K562 (cell line): ENCODE data around the gene CCDC148. TPM values are rescaled to one million over a fixed set of nuclear protein-coding genes. Genes with fewer than 3 reads are reported as not detected.

Experiments
- ATAC-seq: fragments of 200-7000 bp; cut with Tn5 transposase; 3 replicates; pipeline ENCODE4 v1.9.1; 2020; ENCODE audit warnings: moderate library complexity
- BruUV-seq: library from RNA; stranded (reverse); fragments of 400-500 nt; replicated peaks from 2 replicates; lab custom pipeline; 2021; lab: Mats Ljungman, UMichigan
- CTCF ChIA-PET: fragments of 300-600 bp; formaldehyde crosslinking; extraction: SDS; loops from one replicate; lab custom pipeline; 2021; ENCODE audit warnings: low intra/inter-chr PET ratio; lab: Yijun Ruan, JAX
- POLR2A ChIA-PET: fragments of 300-600, 350-650 bp; sonication (Branson Sonifier 250); formaldehyde crosslinking; extraction: SDS; loops from one replicate; lab custom pipeline; 2021; ENCODE audit warnings: antibody characterized with exemption, inconsistent platforms; lab: Yijun Ruan, JAX
- DNase-seq, 4 experiments: peaks; one replicate each; pipeline versions ENCODE4 v3.0.0 to v3.0.0-alpha.2; 2011 to 2018; ENCODE audit warnings: low spot score in 3 of 4, mixed read lengths in 3 of 4; ENCODE audit errors: extremely low read depth in 1 of 4
- FAIRE-seq: peaks from 2 replicates; lab custom pipeline; 2011; peaks lifted over from hg19 to GRCh38; lab: Jason Lieb, UNC
- H2AFZ ChIP-seq: 2 replicates; pipeline ENCODE4 v1.6.0; 2011; ENCODE audit warnings: low read depth, low read length, control low read depth, inconsistent platforms
- H3K27ac ChIP-seq: fragments of 200-600 bp; 3 replicates; pipeline ENCODE4 v1.8.0; 2011; ENCODE audit warnings: low read depth, mild to moderate bottlenecking, control low read depth, inconsistent platforms, low read length, moderate library complexity, mixed read lengths; ENCODE audit errors: extremely low read depth
- H3K27me3 ChIP-seq, 2 experiments: fragments of 300-600 bp in 1 of 2; 2 replicates in 1 of 2; 3 replicates in 1 of 2; pipeline versions ENCODE4 v1.6.0 to v1.8.0; 2011; ENCODE audit warnings: inconsistent platforms in 2 of 2, low read length in 2 of 2, mild to moderate bottlenecking in 1 of 2, mixed read lengths in 1 of 2, moderate library complexity in 1 of 2; ENCODE audit not compliant: control insufficient read depth in 2 of 2, insufficient read depth in 2 of 2
- H3K36me3 ChIP-seq: fragments of 300-600 bp; 3 replicates; pipeline ENCODE4 v1.8.0; 2011; ENCODE audit warnings: mild to moderate bottlenecking, low read length, inconsistent platforms; ENCODE audit not compliant: control insufficient read depth, insufficient read depth
- H3K4me1 ChIP-seq, 2 experiments: fragments of 200-600 bp in 1 of 2; replicated peaks in 1 of 2; 2 replicates in 1 of 2; 3 replicates in 1 of 2; pipeline versions ENCODE4 v1.5.1 to v1.8.0; 2011; ENCODE audit warnings: inconsistent platforms in 2 of 2, low read length in 2 of 2, mild to moderate bottlenecking in 1 of 2, mixed read lengths in 1 of 2, moderate library complexity in 1 of 2; ENCODE audit not compliant: control insufficient read depth in 2 of 2, insufficient read depth in 2 of 2
- H3K4me2 ChIP-seq: 2 replicates; pipeline ENCODE4 v1.6.1; 2011; ENCODE audit warnings: low read length, control low read depth, inconsistent platforms, mixed read lengths; ENCODE audit not compliant: insufficient read depth
- H3K4me3 ChIP-seq: fragments of 200-600 bp; sonication (generic), shearing (Covaris generic); 2 replicates; pipeline ENCODE4 v1.5.1; 2016; ENCODE audit warnings: control low read depth, inconsistent platforms
- H3K79me2 ChIP-seq: fragments of 200-600 bp; 3 replicates; pipeline ENCODE4 v1.8.0; 2011; ENCODE audit warnings: low read length, inconsistent platforms; ENCODE audit not compliant: control insufficient read depth, insufficient read depth
- H3K9ac ChIP-seq, 2 experiments: 2 replicates each; pipeline versions ENCODE4 v1.6.0 to v1.6.1; 2011; ENCODE audit warnings: low read depth in 2 of 2, low read length in 2 of 2, control low read depth in 1 of 2, inconsistent platforms in 1 of 2, mild to moderate bottlenecking in 1 of 2, mixed read lengths in 1 of 2; ENCODE audit not compliant: insufficient read depth in 1 of 2
- H3K9me1 ChIP-seq: one replicate; pipeline ENCODE4 v1.6.0; 2011; ENCODE audit warnings: inconsistent platforms, mild to moderate bottlenecking, low read length, moderate library complexity; ENCODE audit not compliant: control insufficient read depth, insufficient read depth
- H3K9me3 ChIP-seq: replicated peaks from 2 replicates; pipeline ENCODE4 v1.5.1; 2011; ENCODE audit warnings: low read depth, low read length, inconsistent platforms; ENCODE audit not compliant: control insufficient read depth, insufficient read depth
- H4K20me1 ChIP-seq: replicated peaks from 2 replicates; pipeline ENCODE4 v1.6.1; 2011; ENCODE audit warnings: low read length, inconsistent platforms, mixed read lengths; ENCODE audit not compliant: control insufficient read depth, insufficient read depth
- CAMTA2 ChIP-seq: fragments of 250-450 bp; sonication (Bioruptor Pico); conservative IDR thresholded peaks from 2 replicates; pipeline ENCODE4 v1.5.1; 2022
- CBX2 ChIP-seq: fragments of 200-600 bp; sonication (generic); IDR thresholded peaks from one replicate; pipeline ENCODE4 v1.6.1; 2012; ENCODE audit warnings: mild to moderate bottlenecking, low read length, inconsistent platforms; ENCODE audit not compliant: insufficient read depth, poor library complexity, severe bottlenecking
- PATZ1 ChIP-seq: fragments of 250-450 bp; sonication (Bioruptor Pico); IDR thresholded peaks from 2 replicates; pipeline ENCODE4 v1.5.0; 2020; ENCODE audit warnings: mild to moderate bottlenecking, borderline replicate concordance
- PKNOX1 ChIP-seq: fragments of 450-650 bp; IDR thresholded peaks from 2 replicates; pipeline ENCODE4 v1.6.1; 2016
- POLR2G ChIP-seq: fragments of 200-400 bp; formaldehyde crosslinking; IDR thresholded peaks from 2 replicates; pipeline ENCODE4 v1.6.1; 2017; ENCODE audit warnings: low read depth, mild to moderate bottlenecking, antibody characterized with exemption, low read length, moderate library complexity
- RCOR1 ChIP-seq, 2 experiments: IDR thresholded peaks; 2 replicates each; pipeline ENCODE4 v1.6.1; 2012; ENCODE audit warnings: low read depth in 2 of 2, low read length in 2 of 2, borderline replicate concordance in 1 of 2, improper control_type of control experiment in 1 of 2
- ZBED1 ChIP-seq: IDR thresholded peaks from 2 replicates; pipeline ENCODE4 v1.6.1; 2014
- WGBS: fragments of 100-300 bp; shearing (Covaris generic); methylation state at CpG from one replicate; pipeline ENCODE4 v1.1.6; 2016; ENCODE audit warnings: low coverage, mixed read lengths; ENCODE audit not compliant: insufficient coverage; ENCODE audit errors: missing lambda C conversion rate; 5-methylcytosine and 5-hydroxymethylcytosine counted together
- in situ Hi-C: fragments of 300-500 bp; cut with MboI; formaldehyde crosslinking; loops from 4 replicates; pipeline ENCODE4 v1.15.0; 2018; ENCODE audit warnings: inconsistent platforms, mixed read lengths
- intact Hi-C: fragments of 100-400 bp; cut with micrococcal nuclease; formaldehyde crosslinking; loops from 2 replicates; pipeline ENCODE4 v1.14.2; 2022
- polyA plus RNA-seq, 8 experiments: library from polyadenylated mRNA; depleted of rRNA in 4 of 8; stranded (reverse) in 5 of 8; unstranded in 3 of 8; fragments of >200 nt; fragmentation: Nextera tagmentation in 2 of 8; fragmentation: Illumina TruSeq in 1 of 8; extraction: Ambion mirVana in 2 of 8; extraction: Trizol in 1 of 8; gene quantifications; 2 replicates each; pipeline versions ENCODE4 v1.2.1 to v1.2.3, GENCODE V29; 2011 to 2014; ENCODE audit warnings: inconsistent platforms in 1 of 8, missing spikeins in 1 of 8
- total RNA-seq, 7 experiments: library from RNA; depleted of rRNA in 6 of 7; stranded (reverse); fragments of >200 nt in 6 of 7; fragmentation: Illumina TruSeq in 2 of 7; extraction: Trizol in 2 of 7; gene quantifications; 2 replicates each; pipeline versions ENCODE4 v1.2.1 to v1.2.3, GENCODE V29; 2011 to 2021; ENCODE audit warnings: low replicate concordance in 1 of 7

CCDC148 gene
- total and polyA plus RNA-seq, 9 of the 15 experiments (the other 6 are each of a cell fraction or from before 2014, with no cell fraction given): 0.10 to 1.4 (median 0.65) TPM

DNA sequence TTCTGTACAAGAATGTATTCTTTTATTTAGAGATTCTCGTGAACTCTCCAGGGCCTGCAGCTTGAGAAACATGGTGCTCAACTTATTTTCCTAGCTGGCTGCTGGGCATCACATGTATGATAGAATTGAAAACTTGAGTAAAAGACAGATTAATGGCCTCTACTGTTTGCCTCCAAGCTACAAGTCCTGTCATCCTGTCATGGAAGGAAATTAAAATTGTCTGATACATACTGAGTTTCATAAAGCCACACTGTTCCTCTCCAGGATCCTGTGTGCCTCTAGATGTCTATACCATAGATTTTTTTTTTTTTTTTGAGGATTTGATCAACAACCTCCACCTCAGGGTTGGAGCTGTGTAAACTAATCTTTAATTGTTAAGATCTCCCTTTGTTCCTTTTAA, 316.4 kb downstream of the CCDC148 start:
- no peaks in the 10 kb centered on the region for H4K20me1 ChIP-seq
- WGBS: 17% methylated on average over 1 of the region's 1 CpG
- TF ChIP-seq PATZ1 (no peak), POLR2G (no peak), ZBED1 (no peak), CAMTA2 (no peak), PKNOX1 (no peak), CBX2 (no peak), RCOR1 (IDR thresholded peaks at IDR 0.05; ENCODE audit: borderline replicate concordance in 1 of 2, low read depth in 2 of 2, low read length in 2 of 2) (no peak)
- TF ChIP-seq, all 486 proteins: peak for 0
- H3K79me2 ChIP-seq: no peaks in the 10 kb centered on the region
- no peak for FAIRE-seq
- H3K9me3 ChIP-seq: no peaks in the 10 kb centered on the region
- no peak for DNase-seq
- CTCF ChIA-PET: interaction anchor here (0.7 kb wide), 1 partner anchor 1056 kb away, joined by 5 read pairs; no protein-coding TSS in a partner anchor
- peaks cover 0 to 4% of the 10 kb centered on the region in 2 experiments; a peak in 3 of 5 replicates for H3K4me1 ChIP-seq
- peaks cover 0 to 5% of the 10 kb centered on the region in 2 experiments; a peak in 2 of 5 replicates for H3K27me3 ChIP-seq
- no peak overlapping the region for H3K27ac ChIP-seq
- POLR2A ChIA-PET: no interaction called here
- in situ Hi-C loops: no loop called here
- H3K36me3 ChIP-seq: no peaks in the 10 kb centered on the region
- H3K9me1 ChIP-seq: no peaks in the 10 kb centered on the region
- no peak overlapping the region for H3K9ac ChIP-seq
- intact Hi-C loops: no loop called here
- BruUV-seq: no TSS peak
- no peak overlapping the region for H3K4me2 ChIP-seq
- no peak overlapping the region for H3K4me3 ChIP-seq
- no peak for ATAC-seq
- H2AFZ ChIP-seq: no peak overlapping the region
